ENCODE results near the gene ELAVL2.

Gene ELAVL2

DNA sequence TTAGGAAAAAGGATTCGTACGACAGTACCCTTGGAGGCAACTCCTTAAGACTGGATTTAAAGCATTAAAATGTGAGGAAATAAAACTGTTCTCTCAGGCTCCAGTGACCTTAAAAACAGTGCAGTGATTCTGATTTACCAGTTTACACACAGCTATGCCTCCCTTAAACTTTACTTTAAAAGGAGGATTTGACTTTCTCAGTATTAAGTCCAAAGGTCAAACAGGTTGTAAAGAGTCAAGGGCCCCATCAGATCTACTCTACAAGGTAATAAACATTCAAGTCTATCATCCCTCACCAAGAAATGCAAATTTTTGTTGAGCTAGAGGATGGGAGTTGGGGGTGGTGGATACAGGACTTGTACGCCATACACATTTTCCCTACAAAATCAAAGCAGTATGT, 75.2 kb downstream of the ELAVL2 start:
- TF ChIP-seq CTCF (conservative IDR thresholded peaks at IDR 0.05) (no peak), ZFX (IDR thresholded peaks at IDR 0.05) (no peak)
- H3K27ac ChIP-seq: no peak overlapping the region

- TF ChIP-seq CTCF (conservative IDR thresholded peaks at IDR 0.05) (no peak), ZFX (IDR thresholded peaks at IDR 0.05) (no peak)
- H3K27ac ChIP-seq: no peak overlapping the region
Measured at GRCh38 chr9:23747088-23748075, 78.7 kb downstream of the ELAVL2 start.

DNA sequence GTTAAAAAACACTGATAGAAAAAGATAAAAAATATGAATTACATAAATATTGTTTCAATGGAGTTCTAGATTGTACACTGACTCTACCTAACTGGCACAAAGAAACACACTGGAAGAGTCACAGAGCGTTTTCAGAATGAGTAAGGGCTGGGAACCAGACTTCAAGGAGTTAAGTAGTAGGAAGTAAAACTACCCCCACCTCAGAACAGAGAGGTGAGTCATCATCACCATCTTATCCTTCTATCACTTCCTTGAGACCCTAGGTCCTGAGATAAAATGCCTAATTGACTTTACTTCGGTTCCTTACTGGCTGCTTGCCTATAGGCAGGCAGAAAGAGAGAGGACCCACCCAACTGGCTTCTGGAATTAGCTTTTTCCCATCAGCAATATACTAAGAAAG, 79.7 kb downstream of the ELAVL2 start:
- H3K27ac ChIP-seq: no peak overlapping the region
- TF ChIP-seq ZFX (IDR thresholded peaks at IDR 0.05) (no peak), CTCF (conservative IDR thresholded peaks at IDR 0.05) (no peak)

DNA sequence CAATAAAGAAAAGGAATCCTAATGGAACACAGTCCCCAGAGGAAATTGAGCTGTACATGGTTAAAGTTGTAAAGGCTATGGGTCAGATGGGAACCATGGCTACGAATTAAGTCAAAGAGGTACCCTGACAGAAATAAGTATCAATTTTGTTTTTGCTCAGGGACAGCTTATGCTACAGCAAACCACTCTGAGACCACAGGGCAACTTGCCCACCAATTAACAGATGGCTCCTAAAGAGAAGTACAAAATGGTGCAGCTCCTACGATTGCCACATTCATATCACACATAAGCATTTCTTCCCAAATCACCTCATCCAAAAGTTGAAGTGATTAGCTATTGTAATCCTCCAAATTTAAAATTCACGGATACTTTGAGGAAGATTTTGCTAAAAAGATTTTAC, 83.0 kb downstream of the ELAVL2 start:
- H3K27ac ChIP-seq: no peak overlapping the region
- TF ChIP-seq ZFX (IDR thresholded peaks at IDR 0.05): no peak
- no peak for TF ChIP-seq CTCF (conservative IDR thresholded peaks at IDR 0.05)

GRCh38 chr9:23741351-23741750, 84.7 kb downstream of the ELAVL2 start:
- TF ChIP-seq ZFX (IDR thresholded peaks at IDR 0.05) (no peak), CTCF (conservative IDR thresholded peaks at IDR 0.05) (no peak)
- H3K27ac ChIP-seq: no peak overlapping the region

- TF ChIP-seq CTCF (conservative IDR thresholded peaks at IDR 0.05) (no peak), ZFX (IDR thresholded peaks at IDR 0.05) (no peak)
- H3K27ac ChIP-seq: no peak overlapping the region
Measured at GRCh38 chr9:23740531-23740930, 85.5 kb downstream of the ELAVL2 start.

GRCh38 chr9:23739753-23740152, 86.3 kb downstream of the ELAVL2 start:
- no peak for TF ChIP-seq CTCF (conservative IDR thresholded peaks at IDR 0.05)
- TF ChIP-seq ZFX (IDR thresholded peaks at IDR 0.05): no peak
- H3K27ac ChIP-seq: no peak overlapping the region
